Stimulated activated CD4-positive, alpha-beta T cell treated with anti-CD3 and anti-CD28 coated beads, Interleukin-12 subunit alpha, Interleukin-12 subunit beta, amount 100 ng/mL, for 24 hours (primary cell): ENCODE data around the gene PRKAA1.

ENCODE experiments used
- DNase-seq, 2 experiments: peaks; one replicate each; pipeline ENCODE4 v3.0.0-alpha.2; 2020; ENCODE audit warnings: low read depth in 2 of 2

Gene PRKAA1

GRCh38 chr5:40798012-40798800 lies at the start of gene PRKAA1:
PRKAA1 (minus strand) TSS chr5:40798374; CDS start chr5:40798189, 185 bp downstream.
- DNase-seq, result peak; percentile 75 to 80

GRCh38 chr5:40847525-40847924 lies 49.4 kb upstream of the PRKAA1 start:
- no peak for DNase-seq

GRCh38 chr5:40846371-40846770 lies 48.2 kb upstream of the PRKAA1 start:
- no peak for DNase-seq

- DNase-seq, result no peak
Measured at GRCh38 chr5:40844565-40844964, 46.4 kb upstream of the PRKAA1 start.

GRCh38 chr5:40842351-40842750 lies 44.2 kb upstream of the PRKAA1 start:
- no peak for DNase-seq

GRCh38 chr5:40841068-40841805 lies 43.1 kb upstream of the PRKAA1 start, which contains the start of gene CARD6:
CARD6 (plus strand) TSS chr5:40841367; CDS start chr5:40841383, 16 bp downstream.
- DNase-seq, result no peak

GRCh38 chr5:40838086-40838485 lies 39.9 kb upstream of the PRKAA1 start:
- no peak for DNase-seq

- DNase-seq, result peak; percentile 87 to 90
Measured at GRCh38 chr5:40834849-40835787, 36.9 kb upstream of the PRKAA1 start, which contains the start of gene RPL37. RPL37 (minus strand) TSS chr5:40835222; CDS start chr5:40835185, 37 bp downstream.

GRCh38 chr5:40834391-40834848 lies 36.2 kb upstream of the PRKAA1 start:
- DNase-seq, result no peak

GRCh38 chr5:40833712-40834229 lies 35.6 kb upstream of the PRKAA1 start:
- no peak for DNase-seq

GRCh38 chr5:40832345-40832744 lies 34.2 kb upstream of the PRKAA1 start:
- DNase-seq, result no peak

- DNase-seq, result no peak
Measured at GRCh38 chr5:40831346-40832210, 33.4 kb upstream of the PRKAA1 start.

GRCh38 chr5:40829748-40830533 lies 31.8 kb upstream of the PRKAA1 start:
- no peak for DNase-seq

GRCh38 chr5:40828690-40829661 lies 30.8 kb upstream of the PRKAA1 start:
- DNase-seq, result no peak

- no peak for DNase-seq
Measured at GRCh38 chr5:40828021-40828631, 30.0 kb upstream of the PRKAA1 start.

- no peak for DNase-seq
Measured at GRCh38 chr5:40827188-40827977, 29.2 kb upstream of the PRKAA1 start.
